ENCODE data around the gene MRPL49. TPM values are rescaled to one million over a fixed set of nuclear protein-coding genes. Genes with fewer than 3 reads are reported as not detected.

MRPL49 gene
- total RNA-seq, 1 experiment from 2014 or later: 73.4 TPM

DNA sequence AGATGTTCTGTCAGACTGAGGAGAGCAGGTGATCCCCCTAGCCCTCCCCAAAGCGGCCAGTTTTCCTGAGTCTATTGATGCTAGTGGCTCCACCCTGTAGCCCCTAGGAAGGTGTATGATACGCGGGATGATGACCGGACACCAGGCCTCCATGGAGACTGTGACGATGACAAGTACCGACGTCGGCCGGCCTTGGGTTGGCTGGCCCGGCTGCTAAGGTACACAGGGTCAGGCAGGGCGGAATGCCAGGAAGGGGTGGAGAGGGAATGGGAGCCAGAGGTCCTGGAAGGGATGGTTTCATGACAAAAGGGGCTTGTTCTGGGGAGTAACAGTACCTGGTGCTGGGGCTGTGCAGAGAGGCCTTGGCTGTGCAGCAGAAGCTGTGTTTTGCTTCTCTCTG lies 34.9 kb upstream of the MRPL49 start:
- Mint-ChIP-seq H3K27ac (no peak overlapping the region; a peak in 1 of 7 replicates), H3K27me3 (ENCODE audit: low read depth) (no peaks in the 10 kb centered on the region), H3K4me3 (no peak overlapping the region), H3K9me3 (no peaks in the 10 kb centered on the region; a peak in 1 of 5 replicates), H3K4me1 (peaks cover 14 to 16% of the 10 kb centered on the region in 2 experiments), H3K36me3 (ENCODE audit: insufficient read depth in 1 of 3, low read depth in 3 of 3) (peaks cover 10 to 47% (median 45%) of the 10 kb centered on the region in 3 experiments)
- no peak overlapping the region for H3K56ac ChIP-seq (ENCODE audit: insufficient read length, low read depth, low read length)
- no peak overlapping the region for H3K23ac ChIP-seq (ENCODE audit: insufficient read length, low read depth, low read length)
- no peak overlapping the region for H2BK120ac ChIP-seq (ENCODE audit: low read depth, low read length, poor library complexity, severe bottlenecking)
- no peak overlapping the region for H4K91ac ChIP-seq (ENCODE audit: insufficient read length, low read depth, low read length)
- H3T11ph ChIP-seq (ENCODE audit: low read length): no peak overlapping the region
- no peak overlapping the region for H3K4ac ChIP-seq (ENCODE audit: low read depth, low read length)
- H3K4me2 ChIP-seq (ENCODE audit: insufficient read depth, insufficient read length, low read length): no peak overlapping the region
- H3K27me3 ChIP-seq (ENCODE audit: insufficient read depth, low read length): no peaks in the 10 kb centered on the region
- H2BK5ac ChIP-seq (ENCODE audit: insufficient read length, low read length): no peak overlapping the region
- H3K14ac ChIP-seq (ENCODE audit: insufficient read depth, low read length): no peak overlapping the region
- no peak overlapping the region for H2BK20ac ChIP-seq (ENCODE audit: low read depth, low read length, poor library complexity, severe bottlenecking)
- H2BK15ac ChIP-seq (ENCODE audit: low read depth, low read length): no peak overlapping the region
- H3K79me2 ChIP-seq (ENCODE audit: insufficient read depth, low read length): peaks cover 8% of the 10 kb centered on the region; the same call in 1 of the 2 replicates
- no peak overlapping the region for H3K9ac ChIP-seq (ENCODE audit: extremely low read depth, insufficient read length, low read length)
- no CpG with 5 or more reads among the region's 11 CpGs for WGBS (ENCODE audit: extremely low coverage, insufficient read length, low lambda C conversion rate)
- no peaks in the 10 kb centered on the region for H3K4me1 ChIP-seq (ENCODE audit: insufficient read depth, low read length)
- H2AFZ ChIP-seq (ENCODE audit: low read length): no peak overlapping the region
- H4K8ac ChIP-seq (replicated peaks; ENCODE audit: insufficient read length, low read depth, low read length): no peak overlapping the region
- peaks cover 12% of the 10 kb centered on the region for H3K23me2 ChIP-seq (ENCODE audit: insufficient read length, low read depth, low read length, poor library complexity, severe bottlenecking)
- H2BK12ac ChIP-seq (ENCODE audit: insufficient read length, low read depth, low read length): no peak overlapping the region
- no peak overlapping the region for H2AK5ac ChIP-seq (ENCODE audit: insufficient read length, low read length)
- no peaks in the 10 kb centered on the region for H3K79me1 ChIP-seq (ENCODE audit: insufficient read depth, low read depth, low read length, poor library complexity, severe bottlenecking)
- H3K18ac ChIP-seq (ENCODE audit: insufficient read length, low read depth, low read length): no peak overlapping the region
- H4K5ac ChIP-seq (ENCODE audit: insufficient read length, low read depth, low read length): no peak overlapping the region
- no peaks in the 10 kb centered on the region for H3K9me3 ChIP-seq (ENCODE audit: control insufficient read depth, low read depth, low read length)
- DNase-seq: no peak
- no peak for TF ChIP-seq CTCF (conservative IDR thresholded peaks at IDR 0.05)
- H4K20me1 ChIP-seq (ENCODE audit: control insufficient read depth, insufficient read depth, insufficient read length): peaks cover 3% of the 10 kb centered on the region
- H3K27ac ChIP-seq (ENCODE audit: insufficient read length, low read depth, low read length): no peak overlapping the region
